DMS53 treated with DMSO at 0.1 percent for 48 hours (cell line): Measurements from ENCODE around the gene PNPLA1.

Experiments used
- DNase-seq: peaks from one replicate; lab custom pipeline; 2025; ENCODE audit not compliant: unreplicated experiment; lab: John Stamatoyannopoulos, UW

PNPLA1 gene

DNA sequence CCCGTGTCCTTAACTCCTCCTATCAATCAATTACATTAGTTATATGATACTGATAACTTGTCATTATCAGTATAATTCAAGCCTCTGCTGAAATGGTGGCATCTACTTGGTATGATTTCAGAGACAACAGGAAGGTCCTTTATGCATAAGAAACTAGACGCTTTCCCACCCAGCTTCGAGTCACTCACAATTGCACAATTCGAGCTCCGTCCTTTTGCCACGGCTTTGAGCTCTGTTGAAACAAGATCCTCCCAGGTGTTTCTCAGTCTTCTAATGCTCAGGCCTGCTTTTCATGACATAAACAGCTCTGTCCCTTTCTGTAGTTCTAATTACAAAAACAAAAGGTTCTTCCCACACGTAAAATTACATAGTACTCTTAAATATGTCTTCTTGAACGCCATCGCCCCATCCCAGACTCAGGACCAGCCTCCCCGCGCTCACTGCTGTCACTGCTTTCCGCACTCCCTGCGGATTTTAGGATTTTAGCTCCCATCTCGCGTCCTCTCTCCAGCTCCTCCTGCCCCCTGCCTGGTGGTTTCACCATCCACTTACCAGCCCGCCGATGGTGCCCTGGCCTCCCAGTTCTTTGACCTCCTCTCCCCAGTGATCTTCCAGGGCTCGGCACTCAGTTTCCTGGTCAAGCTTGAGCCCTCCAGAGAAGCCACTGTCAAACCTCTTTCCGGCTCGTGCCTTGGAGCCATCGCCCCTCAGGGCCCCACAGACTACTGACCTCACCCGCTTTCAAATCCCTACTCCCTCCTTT lies 23.2 kb upstream of the PNPLA1 start:
- no peak for DNase-seq

GRCh38 chr6:36247693-36248092 lies 22.2 kb upstream of the PNPLA1 start:
- DNase-seq: no peak

DNA sequence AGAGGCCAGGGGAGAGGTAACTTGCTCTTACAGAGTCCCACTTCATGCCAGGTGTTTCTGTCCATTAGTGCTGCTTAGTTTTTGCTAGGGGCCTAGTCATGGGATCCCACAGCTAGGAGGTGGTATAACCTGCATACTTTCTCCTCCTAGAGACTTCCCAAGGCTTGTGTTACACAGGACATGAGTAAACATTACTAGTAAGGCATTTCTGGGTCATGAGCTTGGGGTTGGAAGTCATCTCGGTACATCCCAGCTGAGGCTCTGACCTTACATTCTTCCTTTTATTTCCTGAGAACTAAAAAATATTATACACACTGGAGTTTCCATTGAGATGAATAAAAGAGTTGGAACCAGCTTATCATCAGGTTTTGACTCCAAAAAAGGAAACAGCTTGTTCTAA lies 20.9 kb upstream of the PNPLA1 start:
- no peak for DNase-seq

GRCh38 chr6:36249536-36249935 lies 20.3 kb upstream of the PNPLA1 start:
- no peak for DNase-seq

DNA sequence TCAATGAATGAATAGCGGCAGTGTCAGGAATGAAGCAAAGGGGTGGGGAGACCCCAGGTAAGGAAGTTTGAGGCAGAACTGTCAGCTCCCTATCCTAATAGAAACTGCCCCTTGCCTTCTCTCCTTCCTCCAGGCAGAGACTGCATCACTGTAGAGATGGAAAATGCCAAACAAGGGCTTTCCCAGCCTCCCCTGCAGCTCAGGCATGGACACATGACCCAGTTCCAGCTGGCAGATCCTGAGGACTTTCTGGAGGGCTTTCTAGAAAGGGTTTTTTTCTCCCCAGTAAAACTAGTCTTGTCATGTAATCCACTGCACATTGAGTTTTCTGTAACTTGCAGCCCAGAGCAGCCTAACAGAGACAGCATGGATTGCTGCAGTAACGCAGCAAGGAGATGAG lies 17.9 kb upstream of the PNPLA1 start:
- DNase-seq: no peak

DNA sequence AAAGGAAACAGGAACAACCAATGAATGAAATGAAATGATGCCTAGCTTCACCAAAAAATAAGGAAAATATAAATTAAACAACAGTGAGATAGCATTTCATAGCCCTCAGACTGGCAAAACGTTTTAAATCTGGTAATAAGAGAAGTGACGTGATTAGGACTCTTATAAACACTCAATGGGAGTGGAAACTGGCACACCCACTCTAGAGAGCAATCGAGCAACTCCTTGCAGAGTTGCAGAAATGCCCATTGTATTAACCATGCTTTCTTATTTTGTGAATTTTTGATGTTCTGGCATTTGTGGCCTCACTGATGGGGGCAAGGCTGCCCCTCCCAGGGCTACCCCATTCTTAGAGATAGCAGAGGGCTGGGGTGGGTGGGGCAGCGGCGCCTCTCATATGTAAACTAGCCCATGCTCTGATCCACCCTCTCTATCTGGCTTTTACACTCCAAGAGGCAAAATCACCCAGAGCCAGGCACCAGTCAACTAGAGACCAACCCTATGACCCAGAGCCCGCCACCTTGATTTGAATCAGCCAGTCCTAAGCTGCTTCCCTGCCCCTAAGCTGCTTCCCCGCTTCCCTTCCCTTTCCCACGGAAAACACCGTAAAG lies 6.4 kb upstream of the PNPLA1 start:
- DNase-seq: no peak

GRCh38 chr6:36265744-36266143 lies 4.1 kb upstream of the PNPLA1 start:
- DNase-seq: no peak

DNA sequence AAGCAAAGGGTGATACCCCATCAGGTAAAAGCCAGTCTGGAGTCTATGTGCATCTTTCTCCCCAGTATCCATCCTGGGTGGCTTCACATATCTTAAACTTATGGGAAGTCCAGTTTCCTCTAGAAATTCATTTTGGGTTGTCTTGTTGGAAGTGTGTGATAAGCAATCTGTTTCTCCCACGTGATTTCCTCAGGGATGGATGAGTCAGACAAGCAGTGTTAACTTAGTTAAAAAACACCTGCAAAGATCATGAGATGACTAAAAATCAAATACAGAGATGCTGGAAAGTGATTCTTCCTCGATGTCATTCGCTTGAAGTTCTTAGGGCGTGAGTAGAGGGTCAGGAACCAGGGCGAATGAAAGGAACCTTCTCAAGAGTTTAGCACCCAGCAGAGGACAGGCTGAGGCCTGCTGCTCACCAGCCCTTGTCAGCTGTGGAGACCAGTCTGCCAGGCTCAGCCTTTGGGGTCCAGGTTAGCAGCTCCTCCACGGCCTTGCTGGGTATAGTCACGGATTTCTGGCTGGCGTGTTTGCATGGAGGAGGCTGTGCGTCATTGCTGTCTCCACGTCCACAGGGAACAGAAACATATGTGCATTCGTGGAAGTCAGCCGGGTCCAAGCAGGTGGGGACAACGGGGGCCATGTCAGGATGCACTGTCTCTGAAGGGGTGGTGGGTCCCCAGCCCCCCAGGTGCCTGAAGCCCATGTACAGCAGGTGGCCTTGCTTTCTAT lies 2.8 kb upstream of the PNPLA1 start:
- no peak for DNase-seq

- no peak for DNase-seq
Observed at GRCh38 chr6:36267731-36268477, 2.0 kb upstream of the PNPLA1 start.

GRCh38 chr6:36268478-36269275 lies 1.2 kb upstream of the PNPLA1 start:
- no peak for DNase-seq

DNA sequence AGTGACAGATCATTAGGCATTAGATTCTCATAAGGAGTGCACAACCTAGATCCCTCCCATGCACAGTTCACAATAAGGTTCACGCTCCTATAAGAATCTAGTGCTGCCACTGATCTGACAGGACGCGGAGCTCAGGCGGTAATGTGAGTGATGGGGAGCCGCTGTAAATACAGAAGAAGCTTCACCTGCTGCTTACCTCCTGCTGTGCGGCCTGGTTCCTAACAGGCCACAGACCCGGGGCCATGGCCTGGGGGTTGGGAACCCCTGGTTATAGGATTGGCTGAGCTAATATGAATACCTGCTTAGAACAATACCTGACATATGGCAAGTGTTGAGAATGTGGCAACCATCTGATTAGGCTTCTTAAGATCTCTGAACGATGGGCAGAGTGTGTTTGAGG lies 2.4 kb downstream of the PNPLA1 start:
- no peak for DNase-seq

GRCh38 chr6:36273067-36273466 lies 3.2 kb downstream of the PNPLA1 start:
- DNase-seq: no peak

DNA sequence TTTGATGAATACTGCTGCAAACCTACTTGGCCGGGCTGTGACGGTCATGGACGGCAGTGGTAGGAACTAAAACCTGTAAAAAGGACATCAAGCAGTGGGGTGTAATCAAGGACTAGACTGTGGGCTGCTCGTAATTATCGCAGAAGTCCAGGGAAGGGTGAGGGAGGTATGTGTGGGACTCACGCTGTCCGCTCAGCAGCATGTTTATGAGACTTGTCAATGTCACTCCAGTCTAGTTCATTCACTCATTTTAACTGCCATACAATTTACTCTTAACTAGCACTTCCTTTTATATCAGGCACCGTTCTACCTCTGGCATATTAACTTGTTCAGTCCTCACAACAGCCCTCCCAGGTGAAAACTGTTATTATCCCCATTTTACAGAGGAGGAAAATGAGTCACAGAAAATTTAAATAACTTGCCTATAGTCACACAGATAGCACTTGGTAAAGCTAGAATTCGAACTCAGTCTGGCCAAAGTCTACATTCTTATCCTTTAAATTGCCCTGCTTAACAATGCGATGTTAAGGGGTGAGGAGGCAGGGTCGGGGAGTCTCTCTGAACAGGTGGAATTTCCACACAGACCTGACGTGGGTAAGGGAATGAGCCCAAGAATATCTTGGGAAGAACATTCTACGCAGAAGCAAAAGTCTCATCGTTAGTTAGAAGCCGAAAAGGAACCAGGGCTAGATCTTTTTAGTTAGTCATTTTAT lies 4.1 kb downstream of the PNPLA1 start:
- no peak for DNase-seq

GRCh38 chr6:36276581-36277536 lies 7.0 kb downstream of the PNPLA1 start:
- DNase-seq: no peak

DNA sequence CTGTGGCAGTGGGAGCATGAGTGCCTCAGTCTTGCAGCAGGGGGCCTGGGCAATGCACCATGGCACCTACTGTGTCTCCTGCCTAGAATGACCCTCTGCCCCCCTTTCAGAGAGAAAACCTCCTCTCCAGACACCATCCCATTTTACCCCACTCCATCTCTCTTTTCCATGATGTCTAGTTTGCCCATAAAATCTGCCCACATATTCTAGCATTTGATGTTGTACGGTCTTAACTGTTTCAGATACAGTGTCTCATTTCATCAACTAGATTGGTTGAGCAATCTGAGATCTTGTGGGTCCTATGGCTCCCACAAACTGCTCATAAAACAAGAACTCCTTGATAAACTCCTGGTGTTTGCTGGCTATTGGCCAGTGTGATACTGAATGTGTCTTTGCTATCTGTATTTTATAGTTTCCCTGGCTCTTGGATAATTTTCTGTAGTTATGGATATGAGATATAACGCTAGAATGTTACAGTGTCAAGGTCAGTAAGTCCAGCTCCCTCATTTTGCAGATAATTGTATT lies 8.1 kb downstream of the PNPLA1 start:
- no peak for DNase-seq

GRCh38 chr6:36280467-36280866 lies 10.6 kb downstream of the PNPLA1 start:
- DNase-seq: no peak

DNA sequence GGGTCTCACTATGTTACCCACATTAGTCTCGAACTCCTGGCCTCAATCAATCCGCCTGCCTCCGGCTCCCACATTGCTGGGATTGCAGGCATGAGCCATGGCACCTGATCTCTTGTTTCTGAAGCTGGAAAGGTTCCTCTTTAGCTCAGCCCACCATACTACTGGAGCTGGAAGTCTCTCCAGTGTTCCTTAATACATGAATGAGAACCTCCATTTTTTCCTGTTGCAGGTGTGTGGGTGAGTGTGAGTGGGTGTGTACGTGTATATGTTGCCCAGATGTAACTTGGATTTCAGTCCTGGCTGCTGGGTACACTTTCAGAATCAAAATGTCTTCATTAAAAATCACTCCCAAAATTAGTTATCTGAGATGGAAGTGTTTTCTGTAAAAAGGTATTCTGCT lies 11.1 kb downstream of the PNPLA1 start:
- DNase-seq: no peak

DNA sequence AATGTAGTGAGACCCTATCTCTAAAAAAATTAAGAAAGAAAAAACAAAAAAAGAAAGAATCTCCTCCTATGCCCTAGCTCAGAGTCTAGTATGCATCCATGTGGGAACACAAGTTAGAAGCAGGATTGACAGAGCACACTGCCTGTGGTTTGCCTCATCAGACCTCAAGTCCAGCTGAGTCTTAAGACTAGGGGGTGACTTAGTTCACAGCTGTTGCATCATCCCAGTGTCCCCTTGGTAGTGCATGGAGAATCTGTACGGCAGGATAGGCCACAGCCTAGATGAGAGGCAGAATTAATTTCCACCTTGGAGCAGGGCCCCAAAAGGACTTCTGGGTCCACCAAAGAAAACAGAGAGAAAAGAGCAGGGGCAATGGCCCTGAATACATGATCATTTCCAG lies 13.7 kb downstream of the PNPLA1 start:
- no peak for DNase-seq

- no peak for DNase-seq
Observed at GRCh38 chr6:36284359-36284758, 14.5 kb downstream of the PNPLA1 start.
